Skin epidermis (tissue), 12 donors: Measurements from ENCODE around the gene PTPRM.

Source experiments
- H3K27ac ChIP-seq, 21 experiments: fragments of 200-600 bp; sonication (generic) in 11 of 21; one replicate each; pipeline ENCODE4 v1.5.0; 2020; ENCODE audit warnings: mild to moderate bottlenecking in 3 of 21, inconsistent platforms in 2 of 21, moderate library complexity in 2 of 21
- H3K4me3 ChIP-seq, 7 experiments: fragments of 200-600 bp; sonication (generic) in 2 of 7; one replicate each; pipeline ENCODE4 v1.5.0; 2020; ENCODE audit warnings: inconsistent platforms in 2 of 7, mild to moderate bottlenecking in 2 of 7, moderate library complexity in 1 of 7

The PTPRM gene

GRCh38 chr18:8163286-8163959, 596.3 kb downstream of the PTPRM start:
- H3K4me3 ChIP-seq: no peak overlapping the region
- no peak overlapping the region for H3K27ac ChIP-seq

- Histone ChIP-seq H3K27ac (no peak overlapping the region), H3K4me3 (no peak overlapping the region)
Observed at GRCh38 chr18:8165095-8165494, 598.0 kb downstream of the PTPRM start.

GRCh38 chr18:8167026-8167425, 599.9 kb downstream of the PTPRM start:
- H3K4me3 ChIP-seq: no peak overlapping the region

GRCh38 chr18:8167673-8168072, 600.6 kb downstream of the PTPRM start:
- Histone ChIP-seq H3K27ac (no peak overlapping the region), H3K4me3 (no peak overlapping the region)

More at GRCh38 chr18:8167026-8167425, 599.9 kb downstream of the PTPRM start:
- H3K27ac ChIP-seq: no peak overlapping the region

GRCh38 chr18:8169722-8170121, 602.6 kb downstream of the PTPRM start:
- no peak overlapping the region for H3K27ac ChIP-seq
- no peak overlapping the region for H3K4me3 ChIP-seq

- no peak overlapping the region for H3K27ac ChIP-seq
- no peak overlapping the region for H3K4me3 ChIP-seq
Observed at GRCh38 chr18:8174771-8175170, 607.7 kb downstream of the PTPRM start.

- no peak overlapping the region for H3K27ac ChIP-seq
- H3K4me3 ChIP-seq: no peak overlapping the region
Observed at GRCh38 chr18:8175501-8176061, 608.5 kb downstream of the PTPRM start.

- Histone ChIP-seq H3K27ac (no peak overlapping the region), H3K4me3 (no peak overlapping the region)
Observed at GRCh38 chr18:8176109-8176508, 609.0 kb downstream of the PTPRM start.

- H3K4me3 ChIP-seq: no peak overlapping the region
- H3K27ac ChIP-seq: no peak overlapping the region
Observed at GRCh38 chr18:8176554-8176953, 609.4 kb downstream of the PTPRM start.

GRCh38 chr18:8177330-8178016, 610.4 kb downstream of the PTPRM start:
- no peak overlapping the region for H3K4me3 ChIP-seq
- no peak overlapping the region for H3K27ac ChIP-seq

- H3K27ac ChIP-seq: no peak overlapping the region
Observed at GRCh38 chr18:8186413-8186812, 619.3 kb downstream of the PTPRM start.

GRCh38 chr18:8188184-8188583, 621.1 kb downstream of the PTPRM start:
- Histone ChIP-seq H3K4me3 (no peak overlapping the region), H3K27ac (no peak overlapping the region)

More at GRCh38 chr18:8186413-8186812, 619.3 kb downstream of the PTPRM start:
- H3K4me3 ChIP-seq: no peak overlapping the region

- H3K4me3 ChIP-seq: no peak overlapping the region
- no peak overlapping the region for H3K27ac ChIP-seq
Observed at GRCh38 chr18:8190980-8191379, 623.9 kb downstream of the PTPRM start.

- H3K4me3 ChIP-seq: no peak overlapping the region
- H3K27ac ChIP-seq: no peak overlapping the region
Observed at GRCh38 chr18:8194431-8194830, 627.3 kb downstream of the PTPRM start.

GRCh38 chr18:8196238-8196637, 629.1 kb downstream of the PTPRM start:
- Histone ChIP-seq H3K4me3 (no peak overlapping the region), H3K27ac (no peak overlapping the region)

- H3K4me3 ChIP-seq: no peak overlapping the region
- no peak overlapping the region for H3K27ac ChIP-seq
Observed at GRCh38 chr18:8197499-8197898, 630.4 kb downstream of the PTPRM start.

- Histone ChIP-seq H3K27ac (no peak overlapping the region), H3K4me3 (no peak overlapping the region)
Observed at GRCh38 chr18:8207996-8208395, 640.9 kb downstream of the PTPRM start.

- Histone ChIP-seq H3K4me3 (no peak overlapping the region), H3K27ac (no peak overlapping the region)
Observed at GRCh38 chr18:8208716-8209115, 641.6 kb downstream of the PTPRM start.

GRCh38 chr18:8212896-8213780, 646.0 kb downstream of the PTPRM start:
- H3K4me3 ChIP-seq: no peak overlapping the region
- H3K27ac ChIP-seq: no peak overlapping the region

- Histone ChIP-seq H3K27ac (no peak overlapping the region), H3K4me3 (no peak overlapping the region)
Observed at GRCh38 chr18:8215741-8216140, 648.6 kb downstream of the PTPRM start.
